IgD-negative memory B cell (primary cell): ENCODE measurements around the gene DNAJA3. TPM values are rescaled to one million over a fixed set of nuclear protein-coding genes. Genes with fewer than 3 reads are reported as not detected.

Source experiments
- H3K27ac Mint-ChIP-seq, 3 donors: one replicate each; pipeline ENCODE4 v1.8.0; 2020 to 2022; ENCODE audit warnings: mild to moderate bottlenecking in 3 of 3, mixed read lengths in 3 of 3, moderate library complexity in 1 of 3
- H3K27me3 Mint-ChIP-seq: one replicate; pipeline ENCODE4 v1.8.0; 2021; ENCODE audit warnings: mixed read lengths
- H3K36me3 Mint-ChIP-seq: one replicate; pipeline ENCODE4 v1.8.0; 2020; ENCODE audit warnings: mild to moderate bottlenecking, mixed read lengths
- H3K4me1 Mint-ChIP-seq, 3 donors: one replicate each; pipeline ENCODE4 v1.8.0; 2020 to 2022; ENCODE audit warnings: mixed read lengths in 3 of 3, mild to moderate bottlenecking in 1 of 3
- H3K4me3 Mint-ChIP-seq, 4 donors: one replicate each; pipeline ENCODE4 v1.8.0; 2020 to 2022; ENCODE audit warnings: mild to moderate bottlenecking in 4 of 4, mixed read lengths in 4 of 4, moderate library complexity in 3 of 4
- H3K9me3 Mint-ChIP-seq, 3 donors: one replicate each; pipeline ENCODE4 v1.8.0; 2020 to 2021; ENCODE audit warnings: mixed read lengths in 3 of 3, mild to moderate bottlenecking in 1 of 3
- polyA plus RNA-seq: library from polyadenylated mRNA; unstranded; fragments of 300-500 nt; fragmentation: Illumina TruSeq; gene quantifications from one replicate; pipeline ENCODE4 v1.2.3, GENCODE V29; 2021

Gene DNAJA3
- polyA plus RNA-seq, 1 donor from 2014 or later: 42.7 TPM

DNA sequence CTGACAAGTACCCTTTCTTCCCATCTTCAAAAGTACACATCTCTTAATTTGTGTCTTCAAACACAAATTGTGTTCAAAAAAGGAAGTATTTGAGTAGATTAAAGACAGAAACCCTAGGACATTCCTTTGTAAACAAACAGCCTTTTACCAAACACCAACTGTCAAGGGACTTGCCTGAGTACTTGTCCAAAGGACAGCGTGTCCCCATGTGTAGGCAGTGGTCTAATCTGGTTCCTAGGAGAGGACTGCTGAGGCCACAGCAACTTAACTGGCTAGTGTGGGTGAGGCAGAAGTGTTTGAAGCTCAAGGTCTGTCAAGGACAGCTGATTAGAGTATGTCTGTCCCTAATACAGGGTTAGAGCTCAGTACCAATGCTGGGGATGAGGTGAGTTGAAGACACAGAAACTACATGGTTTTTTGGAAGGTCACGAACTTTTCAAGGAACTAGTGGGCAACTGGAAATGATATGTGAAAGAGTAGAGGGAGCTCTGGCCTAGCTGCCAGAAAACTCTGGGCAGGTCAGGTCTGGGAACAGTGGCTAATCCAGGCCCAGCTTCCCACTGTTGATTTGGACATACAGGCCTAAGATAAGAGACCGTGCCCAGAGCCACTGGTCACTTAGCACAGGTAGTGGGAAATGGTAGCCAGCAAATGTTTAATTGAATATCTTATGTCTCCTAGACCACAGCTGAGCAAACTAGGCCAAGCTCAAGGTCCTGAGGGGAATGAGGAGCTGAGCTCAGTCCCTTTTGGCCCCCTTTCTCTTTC lies 60.6 kb downstream of the DNAJA3 start:
- peaks cover 9 to 17% (median 16%) of the 10 kb centered on the region in 3 donors for H3K4me1 Mint-ChIP-seq
- no peak overlapping the region for H3K4me3 Mint-ChIP-seq
- peak overlapping the region in 2 of 3 donors; percentile 43 to 71 for H3K27ac Mint-ChIP-seq
- H3K9me3 Mint-ChIP-seq: no peaks in the 10 kb centered on the region
- H3K27me3 Mint-ChIP-seq: no peaks in the 10 kb centered on the region
- peaks cover 5% of the 10 kb centered on the region for H3K36me3 Mint-ChIP-seq

DNA sequence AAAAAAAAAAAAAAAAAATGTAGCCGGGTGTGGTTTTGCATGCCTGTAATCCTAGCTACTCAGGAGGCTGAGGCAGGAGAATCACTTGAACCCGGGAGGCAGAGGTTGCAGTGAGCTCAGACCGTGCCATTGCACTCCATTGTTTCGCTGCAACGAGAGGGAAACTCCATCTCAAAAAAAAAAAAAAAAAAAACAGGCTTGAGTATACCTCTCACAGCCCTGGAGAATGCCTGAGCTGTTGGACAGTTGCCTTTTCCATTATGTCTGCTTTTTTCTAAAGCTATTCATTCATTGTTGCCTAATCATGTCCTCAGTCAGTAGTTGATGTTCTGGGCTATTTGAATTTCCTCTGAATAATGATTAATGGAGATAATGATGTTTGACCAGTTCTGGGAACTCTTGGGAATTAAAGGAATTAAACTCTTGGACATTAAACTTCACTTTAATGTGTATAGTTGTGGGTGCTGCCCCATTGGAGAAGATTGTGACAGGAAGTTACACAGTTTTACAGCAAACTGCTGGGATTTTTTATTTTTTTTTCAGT lies 62.4 kb downstream of the DNAJA3 start:
- Mint-ChIP-seq H3K27me3 (no peaks in the 10 kb centered on the region), H3K36me3 (peaks cover 5% of the 10 kb centered on the region), H3K4me3 (no peak overlapping the region), H3K27ac (peak overlapping the region in 1 of 3 donors; percentile 15), H3K9me3 (no peaks in the 10 kb centered on the region), H3K4me1 (peaks cover 7 to 16% (median 10%) of the 10 kb centered on the region in 3 donors)

DNA sequence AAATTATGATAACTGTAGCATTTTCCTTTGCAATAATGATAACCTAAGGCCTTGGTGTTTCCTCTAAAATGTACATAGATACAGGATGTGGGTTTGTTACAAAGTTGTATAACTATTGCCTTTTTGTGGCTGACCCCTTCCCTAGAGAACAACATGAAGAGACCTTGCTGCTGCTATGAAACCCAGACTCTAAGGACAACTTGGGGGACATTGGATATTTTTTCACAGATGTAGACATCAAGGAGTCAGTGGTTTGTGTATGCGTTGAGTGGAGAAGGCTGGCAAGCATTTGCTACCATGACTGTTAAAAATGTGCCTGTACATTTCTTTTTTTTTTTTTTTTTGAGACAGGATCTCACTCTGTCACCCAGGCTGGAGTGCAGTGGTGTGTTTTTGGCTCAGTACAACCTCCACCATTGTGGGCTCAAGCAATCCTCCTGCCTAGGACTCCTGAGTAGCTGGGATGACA lies 62.9 kb downstream of the DNAJA3 start:
- no peak overlapping the region for H3K4me3 Mint-ChIP-seq
- peaks cover 7 to 16% (median 10%) of the 10 kb centered on the region in 3 donors for H3K4me1 Mint-ChIP-seq
- no peaks in the 10 kb centered on the region for H3K27me3 Mint-ChIP-seq
- no peaks in the 10 kb centered on the region for H3K9me3 Mint-ChIP-seq
- H3K27ac Mint-ChIP-seq: peak overlapping the region in 1 of 3 donors; percentile 15
- H3K36me3 Mint-ChIP-seq: peaks cover 3% of the 10 kb centered on the region

DNA sequence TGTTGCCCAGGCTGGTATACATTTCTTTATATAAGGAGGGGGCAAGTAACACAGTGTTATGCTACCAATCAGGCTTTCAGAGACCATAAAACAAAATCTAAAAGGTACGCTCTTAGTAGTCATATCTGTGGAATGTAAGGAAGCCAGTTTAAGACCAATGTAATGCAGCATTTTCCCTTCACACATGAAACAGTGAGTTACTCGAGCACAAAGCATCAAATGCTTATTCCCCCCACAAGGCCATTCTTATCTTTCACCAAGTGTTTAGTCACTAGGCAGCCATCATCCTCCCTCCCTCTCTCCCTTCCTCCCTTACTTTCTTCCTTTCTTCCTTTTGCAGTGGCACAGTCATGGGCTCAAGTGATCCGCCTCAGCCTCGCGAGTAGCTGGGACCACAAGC lies 63.4 kb downstream of the DNAJA3 start:
- Mint-ChIP-seq H3K27ac (no peak overlapping the region), H3K36me3 (no peaks in the 10 kb centered on the region), H3K9me3 (no peaks in the 10 kb centered on the region), H3K4me1 (peaks cover 7 to 16% (median 10%) of the 10 kb centered on the region in 3 donors), H3K27me3 (no peaks in the 10 kb centered on the region), H3K4me3 (no peak overlapping the region)

DNA sequence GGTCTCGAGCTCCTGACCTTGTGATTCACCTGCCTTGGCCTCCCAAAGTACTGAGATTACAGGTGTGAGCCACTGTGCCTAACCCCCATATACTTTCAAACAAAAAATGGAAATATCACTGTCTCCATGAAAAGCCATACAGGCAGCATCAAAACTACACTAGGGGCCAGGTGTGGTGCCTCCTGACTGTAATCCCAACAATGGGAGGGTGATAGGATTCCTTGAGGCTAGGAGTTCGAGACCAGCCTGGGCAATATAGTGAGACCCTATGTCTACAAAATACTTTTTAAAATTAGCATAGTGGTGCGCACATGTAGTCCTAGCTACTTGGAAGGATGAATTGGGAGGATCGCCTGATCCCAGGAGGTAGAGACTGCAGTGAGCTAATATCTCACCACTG lies 66.2 kb downstream of the DNAJA3 start:
- Mint-ChIP-seq H3K9me3 (no peaks in the 10 kb centered on the region), H3K4me3 (peak overlapping the region in 1 of 4 donors; percentile 37), H3K36me3 (no peaks in the 10 kb centered on the region)

DNA sequence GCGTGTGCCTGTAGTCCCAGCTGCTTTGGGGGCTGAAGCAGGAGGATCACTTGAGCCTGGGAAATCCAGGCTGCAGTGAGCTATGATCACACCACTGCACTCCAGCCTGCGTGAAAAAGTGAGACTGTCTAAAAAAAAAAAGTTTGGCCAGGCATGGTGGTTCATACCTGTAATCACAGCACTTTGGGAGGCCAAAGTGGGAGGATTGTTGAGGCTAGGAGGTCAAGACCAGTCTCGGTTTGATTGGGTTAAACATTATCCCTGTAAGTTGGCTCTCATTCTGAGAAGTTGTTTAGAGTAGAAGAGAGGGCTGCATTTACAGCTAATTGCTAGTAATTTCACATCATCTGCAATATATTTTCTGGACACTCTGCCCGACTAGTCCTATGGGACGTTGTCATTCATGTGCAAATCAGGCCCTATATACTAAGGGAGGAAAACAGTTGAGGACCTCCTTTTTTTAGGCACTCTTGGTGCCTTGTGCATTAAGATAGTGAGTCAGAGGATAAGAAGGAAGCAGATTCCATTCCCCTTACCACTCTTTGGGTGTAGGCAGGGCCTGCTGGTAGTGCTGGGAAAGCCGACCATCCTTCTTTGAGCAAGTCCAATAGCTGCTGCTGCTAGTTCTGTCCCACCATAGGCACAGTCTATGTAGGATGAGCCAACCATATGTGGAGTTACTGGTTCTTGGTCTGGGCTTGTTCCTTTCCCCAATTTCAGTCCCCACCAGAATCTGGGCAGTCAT lies 69.2 kb downstream of the DNAJA3 start:
- H3K36me3 Mint-ChIP-seq: peaks cover 3% of the 10 kb centered on the region

More for the DNA sequence above, 66.2 kb downstream of the DNAJA3 start:
- peaks cover 8 to 15% (median 9%) of the 10 kb centered on the region in 3 donors for H3K4me1 Mint-ChIP-seq
- no peaks in the 10 kb centered on the region for H3K27me3 Mint-ChIP-seq
- peak overlapping the region in 1 of 3 donors; percentile 84 for H3K27ac Mint-ChIP-seq

DNA sequence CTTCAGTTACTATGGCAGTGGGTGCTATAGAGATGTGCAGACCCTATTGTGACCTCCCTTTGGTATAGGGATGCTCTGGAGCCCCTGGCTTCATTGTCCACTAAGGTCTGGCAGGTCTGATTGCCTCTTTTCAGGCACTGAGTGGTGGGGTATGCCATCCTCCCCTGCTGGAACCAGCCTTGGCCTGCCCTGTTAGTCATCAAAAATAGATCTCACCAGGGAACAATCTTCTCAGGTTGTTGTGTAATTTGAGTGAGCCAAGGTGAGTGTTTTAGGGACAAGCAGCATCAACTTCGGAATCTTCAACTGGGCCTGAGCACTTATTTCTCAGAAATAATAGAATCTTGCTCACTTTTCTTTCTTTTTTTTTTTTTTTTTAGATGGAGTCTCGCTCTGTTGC lies 70.1 kb downstream of the DNAJA3 start:
- Mint-ChIP-seq H3K4me3 (peak overlapping the region in 1 of 4 donors; percentile 23), H3K36me3 (peaks cover 3% of the 10 kb centered on the region), H3K27ac (peak overlapping the region in 1 of 3 donors; percentile 52), H3K9me3 (no peaks in the 10 kb centered on the region), H3K27me3 (no peaks in the 10 kb centered on the region), H3K4me1 (peaks cover 9 to 19% (median 9%) of the 10 kb centered on the region in 3 donors)

More for the DNA sequence above, 69.2 kb downstream of the DNAJA3 start:
- Mint-ChIP-seq H3K4me1 (peaks cover 9 to 18% (median 14%) of the 10 kb centered on the region in 3 donors), H3K4me3 (no peak overlapping the region), H3K27ac (peak overlapping the region in 2 of 3 donors; percentile 67 to 77), H3K27me3 (no peaks in the 10 kb centered on the region), H3K9me3 (no peaks in the 10 kb centered on the region)

DNA sequence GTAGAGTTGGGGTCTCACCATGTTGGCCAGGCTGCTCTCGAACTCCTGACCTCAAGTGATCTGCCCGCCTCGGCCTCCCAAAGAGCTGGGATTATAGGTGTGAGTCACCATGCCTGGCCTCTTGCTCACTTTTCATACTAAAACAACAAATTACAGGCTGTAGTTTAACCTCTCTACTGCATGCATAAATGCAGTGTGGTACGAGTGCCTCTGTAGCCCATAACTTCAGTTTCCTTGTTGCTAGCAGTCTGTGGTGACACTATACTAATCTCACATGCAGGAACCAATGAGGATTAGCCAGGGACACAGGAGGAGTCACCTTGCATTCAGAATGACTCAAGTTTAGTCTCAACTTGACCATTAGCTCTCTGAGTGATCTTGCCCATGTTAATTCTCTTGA lies 70.6 kb downstream of the DNAJA3 start:
- Mint-ChIP-seq H3K27me3 (no peaks in the 10 kb centered on the region), H3K36me3 (peaks cover 3% of the 10 kb centered on the region), H3K9me3 (no peaks in the 10 kb centered on the region), H3K4me3 (no peak overlapping the region), H3K4me1 (peaks cover 9 to 19% (median 10%) of the 10 kb centered on the region in 3 donors), H3K27ac (no peak overlapping the region)

DNA sequence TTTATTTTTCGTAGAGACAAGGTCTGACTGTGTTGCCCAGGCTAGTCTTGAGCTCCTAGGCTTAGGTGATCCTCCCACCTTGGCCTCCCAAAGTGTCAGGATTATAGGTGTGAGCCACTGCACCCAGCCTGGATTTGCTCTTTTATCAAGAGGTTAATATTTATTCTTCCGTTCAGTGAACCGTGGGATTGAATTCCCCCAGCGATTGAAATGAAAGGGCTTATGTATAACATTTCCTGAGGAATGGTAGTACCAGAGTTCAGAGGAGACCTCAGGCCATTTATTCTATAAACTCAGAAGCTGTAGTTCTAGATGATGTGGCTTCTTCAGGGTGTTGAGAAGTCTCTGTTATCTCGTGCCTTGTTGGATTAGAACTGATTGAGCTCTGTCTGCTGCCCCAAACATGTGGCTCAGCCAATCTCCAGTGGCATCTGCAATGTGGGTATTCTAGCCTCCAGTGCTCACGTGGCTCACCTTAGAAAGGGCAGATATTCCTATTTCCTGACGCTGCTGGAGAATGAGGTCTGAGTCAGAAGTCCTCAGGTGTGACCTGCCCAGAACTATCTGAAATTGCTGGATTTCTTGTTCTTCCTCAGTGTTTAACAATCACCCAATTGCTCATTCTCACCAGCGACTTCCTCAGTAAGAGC lies 73.0 kb downstream of the DNAJA3 start:
- Mint-ChIP-seq H3K4me3 (no peak overlapping the region), H3K27me3 (no peaks in the 10 kb centered on the region), H3K9me3 (no peaks in the 10 kb centered on the region), H3K27ac (peak overlapping the region in 1 of 3 donors; percentile 24), H3K36me3 (peaks cover 3% of the 10 kb centered on the region), H3K4me1 (peaks cover 14 to 30% (median 18%) of the 10 kb centered on the region in 3 donors)

DNA sequence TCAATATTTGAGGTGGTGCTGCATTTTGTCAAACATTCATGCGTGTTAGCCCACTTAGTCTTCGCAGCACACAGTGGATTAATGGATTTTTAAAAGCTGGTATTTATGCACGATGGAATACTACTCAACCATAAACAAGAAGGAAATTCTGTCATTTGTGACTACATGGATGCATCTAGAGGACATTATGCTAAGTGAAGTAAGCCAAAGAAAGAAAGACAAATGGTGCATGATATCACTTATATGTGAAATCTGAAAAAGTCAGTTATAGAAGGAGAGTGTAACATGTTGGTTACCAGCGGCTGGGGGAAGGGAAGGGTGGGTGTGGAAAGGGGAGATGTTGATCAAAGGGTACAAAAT lies 73.5 kb downstream of the DNAJA3 start:
- H3K4me3 Mint-ChIP-seq: no peak overlapping the region

DNA sequence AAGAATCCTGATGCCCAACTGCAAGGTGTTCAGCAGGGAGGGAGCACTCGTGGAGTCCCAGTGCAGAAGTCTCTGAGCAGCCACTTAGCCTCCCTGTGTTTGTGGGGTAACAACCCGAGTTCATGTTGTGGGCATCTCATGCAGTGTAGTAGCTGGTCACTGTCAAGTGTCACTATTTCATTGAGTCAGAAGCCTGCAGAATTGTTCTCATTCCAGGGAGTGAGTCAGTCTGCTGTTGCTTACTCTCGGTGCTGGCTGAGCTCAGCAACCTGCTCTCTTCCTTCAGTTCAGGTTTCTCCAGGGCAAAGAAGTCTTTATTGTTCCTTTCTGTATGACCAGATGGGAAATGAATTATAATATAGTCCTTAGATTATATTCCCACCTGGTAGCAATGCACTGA lies 74.6 kb downstream of the DNAJA3 start:
- Mint-ChIP-seq H3K27ac (peak overlapping the region in 2 of 3 donors; percentile 65 to 88), H3K4me3 (no peak overlapping the region), H3K27me3 (no peaks in the 10 kb centered on the region), H3K9me3 (no peaks in the 10 kb centered on the region), H3K4me1 (peaks cover 24 to 39% (median 24%) of the 10 kb centered on the region in 3 donors), H3K36me3 (peaks cover 3% of the 10 kb centered on the region)

More for the DNA sequence above, 73.5 kb downstream of the DNAJA3 start:
- Mint-ChIP-seq H3K27me3 (no peaks in the 10 kb centered on the region), H3K4me1 (peaks cover 17 to 34% (median 22%) of the 10 kb centered on the region in 3 donors), H3K9me3 (no peaks in the 10 kb centered on the region), H3K36me3 (peaks cover 3% of the 10 kb centered on the region), H3K27ac (peak overlapping the region in 1 of 3 donors; percentile 24)

DNA sequence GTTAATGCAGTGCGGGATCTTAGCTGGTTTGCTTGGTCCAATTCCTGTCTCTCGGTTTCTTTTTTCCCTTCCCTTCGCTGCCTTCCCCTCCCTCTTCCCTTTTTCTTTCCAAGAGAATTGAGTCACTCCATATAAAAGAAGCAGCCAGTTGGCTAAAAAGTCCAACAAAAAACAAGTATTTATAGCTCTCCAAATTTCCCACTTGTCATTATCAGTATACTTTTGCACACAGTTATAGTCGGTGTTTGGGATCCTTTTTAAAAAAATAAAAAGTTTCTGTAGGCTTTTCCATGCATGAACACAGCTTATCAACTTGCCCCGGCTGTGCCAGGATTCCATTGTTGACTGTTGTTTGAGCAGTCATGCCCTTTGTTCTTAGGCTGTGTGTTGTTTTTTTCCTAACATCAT lies 75.4 kb downstream of the DNAJA3 start:
- Mint-ChIP-seq H3K9me3 (no peaks in the 10 kb centered on the region), H3K4me1 (peaks cover 28 to 43% (median 32%) of the 10 kb centered on the region in 3 donors), H3K36me3 (peaks cover 3% of the 10 kb centered on the region), H3K4me3 (peak overlapping the region in 1 of 4 donors; percentile 19), H3K27ac (peak overlapping the region; percentile 65 to 92 (median 88)), H3K27me3 (no peaks in the 10 kb centered on the region)

DNA sequence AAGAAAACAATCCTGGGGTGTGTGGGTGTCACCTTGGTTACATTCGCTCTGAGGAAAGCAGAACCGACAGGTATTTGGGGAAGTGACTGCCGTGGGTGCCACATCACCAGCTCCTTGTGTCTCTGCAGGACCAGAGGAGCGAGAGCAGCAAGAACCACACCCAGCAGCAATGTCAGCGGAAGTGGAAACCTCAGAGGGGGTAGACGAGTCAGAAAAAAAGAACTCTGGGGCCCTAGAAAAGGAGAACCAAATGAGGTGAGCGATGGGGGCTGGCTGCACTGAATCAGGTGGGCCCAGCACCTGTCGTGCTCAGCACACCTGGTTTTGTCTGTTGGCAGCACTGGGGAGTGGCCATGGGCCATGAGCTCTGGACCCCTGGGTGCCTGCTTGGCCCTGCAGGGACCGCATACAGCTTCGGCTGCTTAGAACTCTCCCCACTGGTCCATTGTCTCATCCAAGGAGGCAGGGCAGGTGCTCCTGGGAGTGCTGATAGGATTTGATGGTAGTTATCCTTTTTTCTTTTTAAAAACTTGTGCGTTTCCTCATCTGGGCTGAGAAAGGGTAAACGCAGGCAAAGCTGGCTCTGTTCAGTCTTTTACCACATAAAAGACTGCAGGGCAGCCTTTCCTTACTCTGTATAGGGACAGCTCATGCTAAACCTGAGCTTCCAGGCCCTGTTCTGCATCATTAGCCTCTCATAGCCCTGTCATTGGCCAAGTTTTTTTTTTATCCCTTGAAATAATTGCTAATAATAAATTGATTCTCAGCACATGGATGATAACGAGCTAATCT lies 79.9 kb downstream of the DNAJA3 start:
- Mint-ChIP-seq H3K27ac (peak overlapping the region; percentile 95 to 99 (median 95)), H3K36me3 (no peaks in the 10 kb centered on the region), H3K4me1 (peaks cover 30 to 35% (median 35%) of the 10 kb centered on the region in 3 donors), H3K9me3 (no peaks in the 10 kb centered on the region), H3K4me3 (peak overlapping the region; percentile 49 to 88 (median 60)), H3K27me3 (no peaks in the 10 kb centered on the region)
